ENCODE results near the gene ARSA. TPM values are rescaled to one million over a fixed set of nuclear protein-coding genes. Genes with fewer than 3 reads are reported as not detected.

ARSA gene
- 27.3 and 38.1 TPM in 2 replicates for total RNA-seq

DNA sequence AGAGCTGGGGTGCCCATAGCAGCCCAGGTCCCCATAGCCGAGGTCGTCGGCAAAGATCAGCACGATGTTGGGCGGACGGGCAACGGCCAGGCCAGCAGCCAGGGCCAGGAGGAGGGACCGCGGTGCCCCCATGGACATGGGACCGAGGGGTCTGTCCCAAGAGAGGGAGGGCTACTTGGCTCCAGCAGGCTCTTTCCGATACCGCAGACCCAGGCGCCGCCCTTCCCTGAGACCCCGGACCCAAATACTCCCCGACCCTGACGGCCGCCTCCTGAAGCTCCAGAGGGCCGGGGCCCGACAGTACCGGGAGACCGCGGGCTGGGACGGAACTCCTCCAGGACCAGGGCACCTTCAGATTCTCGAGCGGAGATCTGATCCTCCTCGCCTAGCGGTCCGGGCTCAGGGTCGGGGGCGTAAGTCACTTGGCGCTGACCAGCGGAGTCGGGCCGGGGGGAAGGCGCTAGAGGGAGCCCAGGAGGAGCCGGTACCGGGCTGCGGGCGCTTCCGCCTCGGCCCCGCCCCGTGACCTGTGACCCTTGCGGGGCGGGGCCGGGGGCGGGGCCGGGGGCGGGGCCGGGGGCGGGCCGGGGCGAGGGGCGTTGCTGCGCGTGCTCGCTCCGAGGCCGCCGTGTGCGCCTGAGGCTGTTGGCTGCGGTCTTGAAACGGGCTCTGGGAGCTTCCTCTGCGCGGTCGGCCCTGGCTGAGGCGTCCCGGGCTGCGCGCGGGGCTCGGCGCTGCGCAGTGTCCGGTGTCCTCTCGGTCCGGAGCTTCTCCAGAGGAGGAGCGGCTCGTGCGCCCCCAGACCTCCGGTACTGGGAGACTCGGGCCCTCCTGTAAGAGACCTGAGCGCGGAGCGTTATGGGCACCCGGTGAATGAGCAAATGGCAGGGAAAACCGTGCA, at the start of gene ARSA:
ARSA (minus strand) TSS at position 511 of the 901 bp plus-strand sequence; CDS start at position 138, 373 bp downstream.

DNA sequence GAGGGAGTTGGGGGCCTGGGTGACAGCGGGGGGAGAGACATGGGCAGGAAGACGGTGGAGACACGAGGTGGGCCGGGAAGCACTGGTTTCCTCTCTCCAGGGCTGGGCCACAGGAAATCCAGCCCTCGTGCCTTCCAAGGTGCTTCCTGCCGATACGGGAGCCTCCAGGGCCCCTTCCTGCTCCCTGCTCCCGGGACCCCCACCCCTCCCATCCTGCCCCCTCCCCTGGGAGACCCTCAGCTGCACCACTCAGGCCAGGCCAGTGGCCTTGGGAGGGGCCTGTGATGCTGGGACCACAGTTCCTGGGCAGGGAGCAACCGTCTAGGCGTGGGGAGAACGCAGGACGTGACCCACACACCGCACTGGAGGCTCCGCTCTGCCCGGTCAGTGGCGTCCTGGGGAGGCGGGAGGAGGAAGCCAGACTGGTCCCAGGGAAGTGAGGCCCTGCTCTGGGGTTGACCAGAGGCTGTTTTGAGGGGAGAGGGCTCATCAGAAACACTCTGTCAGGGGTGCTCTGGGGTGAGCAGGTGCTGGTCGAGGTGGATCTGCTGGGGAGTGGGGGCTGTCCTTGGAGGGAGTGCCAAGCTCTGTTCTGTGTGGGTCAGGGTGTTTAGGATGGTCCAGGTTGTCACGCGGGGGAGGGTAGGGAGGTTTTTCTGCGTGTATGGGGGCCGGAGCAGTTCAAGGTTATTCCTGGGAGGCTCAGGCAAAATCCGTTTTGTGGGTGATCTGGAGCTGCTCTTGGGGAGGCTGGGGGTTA, 44.7 kb upstream of the ARSA start, which contains the start of gene SHANK3:
SHANK3 (plus strand) TSS at position 353 of the 760 bp plus-strand sequence.

DNA sequence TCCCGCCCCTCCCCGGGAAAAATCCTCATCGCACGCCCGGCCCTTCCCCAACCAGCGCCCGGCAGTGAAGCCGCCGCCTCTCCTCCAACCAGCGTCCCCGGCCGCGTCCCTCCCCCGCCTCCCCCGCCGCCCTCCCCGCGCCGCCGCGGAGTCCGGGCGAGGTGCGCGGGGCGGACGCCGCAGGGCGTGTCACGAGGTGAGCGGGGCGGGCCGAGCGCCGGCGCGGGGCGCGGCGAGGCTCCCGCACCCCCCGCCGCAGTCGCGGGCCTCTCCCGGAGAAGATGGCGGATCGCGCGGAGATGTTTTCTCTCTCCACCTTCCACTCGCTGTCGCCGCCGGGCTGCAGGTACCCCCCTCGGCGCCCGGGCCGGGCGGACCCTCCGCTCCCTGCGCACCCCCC, 27.4 kb downstream of the ARSA start, which contains the start of gene MAPK8IP2:
MAPK8IP2 (plus strand) TSS at position 256 of the 400 bp plus-strand sequence; CDS start at position 282, 26 bp downstream.

DNA sequence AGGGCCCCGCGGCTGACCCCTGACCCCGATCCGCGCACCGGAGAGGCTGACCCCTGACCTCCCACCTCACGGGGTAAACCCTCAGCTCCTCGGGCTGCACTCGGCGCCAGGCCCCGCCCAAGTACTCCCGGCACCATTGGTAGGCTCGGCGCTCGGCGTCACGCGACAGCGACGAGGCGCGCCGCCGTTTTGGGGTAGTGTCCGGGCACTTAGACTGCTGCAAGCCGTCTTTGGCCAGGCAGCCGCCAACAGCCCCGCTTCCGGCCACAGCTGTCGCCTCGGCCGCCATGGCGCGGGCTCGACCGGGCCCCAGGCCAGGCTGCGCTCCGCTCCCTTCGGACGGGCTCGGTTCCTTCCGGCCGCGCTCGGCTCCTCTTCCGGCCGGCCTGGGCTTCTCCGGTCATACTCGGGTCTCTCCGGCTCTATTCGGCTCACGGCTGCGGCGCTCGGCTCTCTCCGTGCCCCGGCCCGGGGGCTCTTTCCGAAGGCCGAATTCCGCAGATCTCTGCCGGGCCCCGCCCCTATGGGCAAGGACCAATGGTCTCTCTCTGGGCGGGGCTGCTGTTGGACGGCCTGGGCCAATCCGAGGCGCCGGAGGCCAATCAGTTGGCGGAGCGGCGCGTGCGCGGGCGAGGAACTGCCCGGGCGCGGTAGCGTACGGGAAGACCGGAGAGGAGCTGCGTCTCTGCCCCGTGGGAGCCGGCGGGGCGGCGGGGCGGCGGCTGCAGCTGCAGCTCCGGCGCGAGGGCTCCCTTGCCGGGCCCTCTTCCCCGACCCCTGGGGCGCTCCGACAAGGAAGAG, 45.3 kb downstream of the ARSA start, which contains the start of gene CHKB:
CHKB (minus strand) TSS at position 357 of the 801 bp plus-strand sequence; CDS start at position 289, 68 bp downstream.

DNA sequence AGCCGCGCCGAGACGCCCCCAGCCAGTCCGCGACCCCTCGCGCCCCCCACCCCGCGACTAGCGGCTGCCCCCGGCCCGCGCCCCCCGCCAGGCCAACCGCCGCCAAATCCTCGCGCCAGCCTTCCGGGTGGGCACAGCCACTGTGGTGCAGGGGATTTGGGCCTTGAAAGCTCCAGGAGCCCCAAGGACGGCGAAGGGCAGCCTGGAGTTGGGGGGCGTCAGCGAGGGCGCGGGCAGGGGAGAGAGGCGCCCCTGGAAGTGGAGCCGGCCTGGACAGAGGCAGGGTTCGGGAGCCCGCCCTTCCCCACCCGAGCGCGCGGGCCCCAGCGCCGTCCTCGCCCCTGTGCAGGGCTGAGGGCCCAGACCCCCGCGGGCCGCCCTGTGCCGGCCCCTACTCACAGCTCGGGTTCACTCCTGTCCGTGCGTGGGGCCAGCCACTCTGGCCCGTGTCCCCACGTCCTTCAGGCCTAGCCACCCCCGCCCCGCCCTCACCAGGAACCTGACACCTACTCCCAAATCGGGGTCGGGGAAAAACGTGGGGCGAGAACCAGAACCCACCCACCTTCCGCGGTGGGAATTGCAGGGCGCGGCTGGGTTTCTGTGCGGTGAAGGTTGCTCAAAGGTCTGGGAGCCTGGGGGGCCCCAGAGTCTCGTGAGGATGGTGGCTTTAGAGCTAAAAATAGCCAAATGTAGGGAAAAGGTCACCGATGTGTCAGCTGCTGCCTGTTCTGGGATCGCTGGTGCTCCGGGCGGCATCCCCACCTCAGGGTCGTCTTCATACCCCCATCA, 49.8 kb downstream of the ARSA start, which contains the start of gene CPT1B:
CPT1B (minus strand) TSS at position 441 of the 789 bp plus-strand sequence. CDS start 512 bp downstream, outside the sequence.

Small RNA genes lying within 50 kb of the gene (small RNA-seq; reads per million reads assigned to genes)
- gene RF00019 (ENCODE audit: low replicate concordance): not detected

Other genes starting within 250 kb of the ARSA start
- 110 TPM in 2 replicates for gene SBF1, start 153.1 kb downstream of the ARSA start, total RNA-seq
- 2.7 and 13.3 TPM in 2 replicates for gene ADM2, start 146.6 kb downstream of the ARSA start, total RNA-seq
- gene MIOX, start 141.3 kb downstream of the ARSA start, total RNA-seq: 0.14 TPM in 1 of 2 replicates, not detected in the other
- 60.6 and 130 TPM in 2 replicates for gene LMF2, start 120.5 kb downstream of the ARSA start, total RNA-seq
- gene NCAPH2, start 119.9 kb downstream of the ARSA start, total RNA-seq: 24.9 and 75.3 TPM in 2 replicates
- 3.7 and 4.9 TPM in 2 replicates for gene SCO2, start 102.6 kb downstream of the ARSA start, total RNA-seq
- gene TYMP, start 98.1 kb downstream of the ARSA start, total RNA-seq: 34.4 and 236 TPM in 2 replicates
- 5.3 TPM in 1 of 2 replicates, not detected in the other for gene KLHDC7B, start 82.3 kb downstream of the ARSA start, total RNA-seq
- gene SYCE3, start 65.2 kb downstream of the ARSA start, total RNA-seq: not detected in 2 replicates
- gene CPT1B, start 49.7 kb downstream of the ARSA start, total RNA-seq: 3.9 and 9.8 TPM in 2 replicates
- gene CHKB, start 45.3 kb downstream of the ARSA start, total RNA-seq: 26.9 and 44.6 TPM in 2 replicates
- gene MAPK8IP2, start 27.4 kb downstream of the ARSA start, total RNA-seq: 0.14 and 1.5 TPM in 2 replicates
- 1.1 TPM in 2 replicates for gene SHANK3, start 44.7 kb upstream of the ARSA start, total RNA-seq
- not detected in 2 replicates for gene ACR, start 110.1 kb upstream of the ARSA start, total RNA-seq
- gene RABL2B, start 155.5 kb upstream of the ARSA start, total RNA-seq: 18.2 and 24.6 TPM in 2 replicates